ENCODE data around the gene SLC9C2.

- no peak for TF ChIP-seq POLR2AphosphoS5 (IDR thresholded peaks at IDR 0.05; ENCODE audit: low read depth, low read length)
- no peak for TF ChIP-seq REST (IDR thresholded peaks at IDR 0.05; ENCODE audit: insufficient read depth in 1 of 2, low read depth in 2 of 2, low read length in 2 of 2)
- TF ChIP-seq FOXP2 (optimal IDR thresholded peaks at IDR 0.05; ENCODE audit: borderline replicate concordance, extremely low read depth, extremely low read length, insufficient read depth): no peak
- no peak for TF ChIP-seq TAF1 (IDR thresholded peaks at IDR 0.05; ENCODE audit: borderline replicate concordance, insufficient read depth, low read length)
- no peak for TF ChIP-seq SIN3A (IDR thresholded peaks at IDR 0.05; ENCODE audit: borderline replicate concordance, insufficient read depth, low read length)
Measured at GRCh38 chr1:173505391-173505790, 97.5 kb downstream of the SLC9C2 start.

Data from PFSK-1 (cell line).